Measurements from ENCODE around the gene LRP1-AS. TPM values are rescaled to one million over a fixed set of nuclear protein-coding genes. Genes with fewer than 3 reads are reported as not detected.

The LRP1-AS gene
- total RNA-seq, 1 experiment from 2014 or later = not detected

GRCh38 chr12:57141249-57141648, 6.2 kb downstream of the LRP1-AS start:
- Histone ChIP-seq H3K27ac (ENCODE audit: low read depth, low read length) (no peak overlapping the region), H3K4me1 (ENCODE audit: control insufficient read depth in 1 of 2, insufficient read depth in 2 of 2, low read length in 2 of 2) (no peaks in the 10 kb centered on the region), H3K9me2 (ENCODE audit: insufficient read depth) (no peaks in the 10 kb centered on the region), H3K36me3 (ENCODE audit: control insufficient read depth in 1 of 2, insufficient read depth in 2 of 2, low read length in 2 of 2) (peaks cover 0 to 18% of the 10 kb centered on the region in 2 experiments; a peak in 2 of 4 replicates), H2AFZ (ENCODE audit: low read depth, low read length, poor library complexity, severe bottlenecking) (no peak overlapping the region), H3K4me3 (replicated peaks in 1 of 2; ENCODE audit: low read depth in 1 of 2, low read length in 2 of 2) (no peak overlapping the region), H3K9ac (ENCODE audit: low read length) (no peak overlapping the region), H3K79me2 (ENCODE audit: insufficient read depth, low read length) (no peaks in the 10 kb centered on the region), H3K4me2 (ENCODE audit: low read length) (no peak overlapping the region), H4K20me1 (ENCODE audit: insufficient read depth) (no peaks in the 10 kb centered on the region), H3K9me3 (ENCODE audit: control insufficient read depth in 1 of 2, insufficient read depth in 1 of 2, low read depth in 1 of 2, low read length in 2 of 2) (no peaks in the 10 kb centered on the region), H3K27me3 (ENCODE audit: insufficient read depth, low read length) (no peaks in the 10 kb centered on the region)
- no TSS peak for BruUV-seq (replicated peaks)
- RAD21 ChIA-PET (ENCODE audit: low non-redundant PET in 1 of 2, low total read pairs in 2 of 2, uncharacterized antibody in 2 of 2, unreplicated experiment in 2 of 2) = no interaction called here
- CTCF ChIA-PET = interaction anchor here (1.0 kb wide), 2 partner anchors 17 to 34 kb away, joined by 3 read pairs; no protein-coding TSS in a partner anchor
- intact Hi-C loops (cut with micrococcal nuclease) = no loop called here
- DNase-seq (ENCODE audit: low read depth, low spot score) (no peak), ATAC-seq (no peak)
- no peak for TF ChIP-seq POLR2AphosphoS5 (IDR thresholded peaks at IDR 0.05; ENCODE audit: low read depth, low read length)
- no peak for TF ChIP-seq TCF7L2 (IDR thresholded peaks at IDR 0.05; ENCODE audit: borderline replicate concordance, extremely low read depth, insufficient read depth, insufficient read length)
- TF ChIP-seq ELF1 (IDR thresholded peaks at IDR 0.05; ENCODE audit: borderline replicate concordance, low read depth) = no peak
- TF ChIP-seq FOSL1 (IDR thresholded peaks at IDR 0.05; ENCODE audit: low read depth) = no peak
- TF ChIP-seq ATF3 (IDR thresholded peaks at IDR 0.05) = no peak
- TF ChIP-seq JUND (IDR thresholded peaks at IDR 0.05) = no peak
- TF ChIP-seq RAD21 (IDR thresholded peaks at IDR 0.05; ENCODE audit: low read depth) = no peak
- TF ChIP-seq POLR2A (IDR thresholded peaks at IDR 0.05; ENCODE audit: borderline replicate concordance, extremely low read depth, insufficient read depth, insufficient read length) = no peak
- POLR2A ChIA-PET = no interaction called here

GRCh38 chr12:57139796-57140649, 7.4 kb downstream of the LRP1-AS start:
- Histone ChIP-seq H3K27ac (ENCODE audit: low read depth, low read length) (no peak overlapping the region), H3K9ac (ENCODE audit: low read length) (no peak overlapping the region), H2AFZ (ENCODE audit: low read depth, low read length, poor library complexity, severe bottlenecking) (no peak overlapping the region)
- no peak for TF ChIP-seq YY1 (IDR thresholded peaks at IDR 0.05; ENCODE audit: extremely low read depth, insufficient replicate concordance, low read depth, low read length)
- TF ChIP-seq, protein P1, sequence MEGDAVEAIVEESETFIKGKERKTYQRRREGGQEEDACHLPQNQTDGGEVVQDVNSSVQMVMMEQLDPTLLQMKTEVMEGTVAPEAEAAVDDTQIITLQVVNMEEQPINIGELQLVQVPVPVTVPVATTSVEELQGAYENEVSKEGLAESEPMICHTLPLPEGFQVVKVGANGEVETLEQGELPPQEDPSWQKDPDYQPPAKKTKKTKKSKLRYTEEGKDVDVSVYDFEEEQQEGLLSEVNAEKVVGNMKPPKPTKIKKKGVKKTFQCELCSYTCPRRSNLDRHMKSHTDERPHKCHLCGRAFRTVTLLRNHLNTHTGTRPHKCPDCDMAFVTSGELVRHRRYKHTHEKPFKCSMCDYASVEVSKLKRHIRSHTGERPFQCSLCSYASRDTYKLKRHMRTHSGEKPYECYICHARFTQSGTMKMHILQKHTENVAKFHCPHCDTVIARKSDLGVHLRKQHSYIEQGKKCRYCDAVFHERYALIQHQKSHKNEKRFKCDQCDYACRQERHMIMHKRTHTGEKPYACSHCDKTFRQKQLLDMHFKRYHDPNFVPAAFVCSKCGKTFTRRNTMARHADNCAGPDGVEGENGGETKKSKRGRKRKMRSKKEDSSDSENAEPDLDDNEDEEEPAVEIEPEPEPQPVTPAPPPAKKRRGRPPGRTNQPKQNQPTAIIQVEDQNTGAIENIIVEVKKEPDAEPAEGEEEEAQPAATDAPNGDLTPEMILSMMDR (IDR thresholded peaks at IDR 0.05 in 2 of 3, conservative IDR thresholded peaks at IDR 0.05 in 1 of 3; ENCODE audit: borderline replicate concordance in 1 of 3, insufficient read depth in 1 of 3, low read depth in 2 of 3, low read length in 2 of 3) = no peak
- no peak for TF ChIP-seq ZFX (IDR thresholded peaks at IDR 0.05)
- no peak for TF ChIP-seq ELF1 (IDR thresholded peaks at IDR 0.05; ENCODE audit: borderline replicate concordance, low read depth)
- TF ChIP-seq ATF3 (IDR thresholded peaks at IDR 0.05) = no peak
- TF ChIP-seq, protein P2, sequence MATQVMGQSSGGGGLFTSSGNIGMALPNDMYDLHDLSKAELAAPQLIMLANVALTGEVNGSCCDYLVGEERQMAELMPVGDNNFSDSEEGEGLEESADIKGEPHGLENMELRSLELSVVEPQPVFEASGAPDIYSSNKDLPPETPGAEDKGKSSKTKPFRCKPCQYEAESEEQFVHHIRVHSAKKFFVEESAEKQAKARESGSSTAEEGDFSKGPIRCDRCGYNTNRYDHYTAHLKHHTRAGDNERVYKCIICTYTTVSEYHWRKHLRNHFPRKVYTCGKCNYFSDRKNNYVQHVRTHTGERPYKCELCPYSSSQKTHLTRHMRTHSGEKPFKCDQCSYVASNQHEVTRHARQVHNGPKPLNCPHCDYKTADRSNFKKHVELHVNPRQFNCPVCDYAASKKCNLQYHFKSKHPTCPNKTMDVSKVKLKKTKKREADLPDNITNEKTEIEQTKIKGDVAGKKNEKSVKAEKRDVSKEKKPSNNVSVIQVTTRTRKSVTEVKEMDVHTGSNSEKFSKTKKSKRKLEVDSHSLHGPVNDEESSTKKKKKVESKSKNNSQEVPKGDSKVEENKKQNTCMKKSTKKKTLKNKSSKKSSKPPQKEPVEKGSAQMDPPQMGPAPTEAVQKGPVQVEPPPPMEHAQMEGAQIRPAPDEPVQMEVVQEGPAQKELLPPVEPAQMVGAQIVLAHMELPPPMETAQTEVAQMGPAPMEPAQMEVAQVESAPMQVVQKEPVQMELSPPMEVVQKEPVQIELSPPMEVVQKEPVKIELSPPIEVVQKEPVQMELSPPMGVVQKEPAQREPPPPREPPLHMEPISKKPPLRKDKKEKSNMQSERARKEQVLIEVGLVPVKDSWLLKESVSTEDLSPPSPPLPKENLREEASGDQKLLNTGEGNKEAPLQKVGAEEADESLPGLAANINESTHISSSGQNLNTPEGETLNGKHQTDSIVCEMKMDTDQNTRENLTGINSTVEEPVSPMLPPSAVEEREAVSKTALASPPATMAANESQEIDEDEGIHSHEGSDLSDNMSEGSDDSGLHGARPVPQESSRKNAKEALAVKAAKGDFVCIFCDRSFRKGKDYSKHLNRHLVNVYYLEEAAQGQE (IDR thresholded peaks at IDR 0.05; ENCODE audit: low read depth) = no peak
- TF ChIP-seq CBX3 (IDR thresholded peaks at IDR 0.05; ENCODE audit: low read depth) = no peak

More at GRCh38 chr12:57139796-57140649, 7.4 kb downstream of the LRP1-AS start:
- BruUV-seq (replicated peaks) = no TSS peak
- H3K4me1 ChIP-seq (ENCODE audit: control insufficient read depth in 1 of 2, insufficient read depth in 2 of 2, low read length in 2 of 2) = no peaks in the 10 kb centered on the region
- no peak overlapping the region for H3K4me2 ChIP-seq (ENCODE audit: low read length)
- peaks cover 0 to 18% of the 10 kb centered on the region in 2 experiments; a peak in 2 of 4 replicates for H3K36me3 ChIP-seq (ENCODE audit: control insufficient read depth in 1 of 2, insufficient read depth in 2 of 2, low read length in 2 of 2)
- no peaks in the 10 kb centered on the region for H3K9me3 ChIP-seq (ENCODE audit: control insufficient read depth in 1 of 2, insufficient read depth in 1 of 2, low read depth in 1 of 2, low read length in 2 of 2)
- no peaks in the 10 kb centered on the region for H4K20me1 ChIP-seq (ENCODE audit: insufficient read depth)
- H3K4me3 ChIP-seq (replicated peaks in 1 of 2; ENCODE audit: low read depth in 1 of 2, low read length in 2 of 2) = no peak overlapping the region
- DNase-seq (ENCODE audit: low read depth, low spot score) = no peak
- CTCF ChIA-PET = no interaction called here
- intact Hi-C loops (cut with micrococcal nuclease) = no loop called here
- H3K9me2 ChIP-seq (ENCODE audit: insufficient read depth) = no peaks in the 10 kb centered on the region
- RAD21 ChIA-PET (ENCODE audit: low non-redundant PET in 1 of 2, low total read pairs in 2 of 2, uncharacterized antibody in 2 of 2, unreplicated experiment in 2 of 2) = no interaction called here
- POLR2A ChIA-PET = no interaction called here
- no peak for ATAC-seq
- no peaks in the 10 kb centered on the region for H3K79me2 ChIP-seq (ENCODE audit: insufficient read depth, low read length)
- H3K27me3 ChIP-seq (ENCODE audit: insufficient read depth, low read length) = no peaks in the 10 kb centered on the region

All from HCT116 (cell line).